ENCODE measurements around the gene TCP11L1.

- TF ChIP-seq CBX8 (IDR thresholded peaks at IDR 0.05; ENCODE audit: borderline replicate concordance, low read depth, low read length) (no peak), TBP (IDR thresholded peaks at IDR 0.05; ENCODE audit: low read depth, low read length) (no peak), SIN3A (conservative IDR thresholded peaks at IDR 0.05 in 1 of 2, IDR thresholded peaks at IDR 0.05 in 1 of 2; ENCODE audit: low read depth in 1 of 2, low read length in 2 of 2) (no peak), GABPA (IDR thresholded peaks at IDR 0.05; ENCODE audit: borderline replicate concordance, insufficient read depth, low read length) (no peak), TCF12 (IDR thresholded peaks at IDR 0.05; ENCODE audit: low read depth, low read length) (no peak), RBBP5 (IDR thresholded peaks at IDR 0.05; ENCODE audit: borderline replicate concordance, low read depth, low read length) (no peak), CTCF (IDR thresholded peaks at IDR 0.05; ENCODE audit: control extremely low read depth in 1 of 3, insufficient read depth in 1 of 3, low read depth in 1 of 3, low read length in 3 of 3) (no peak), RAD21 (IDR thresholded peaks at IDR 0.05 in 1 of 2, conservative IDR thresholded peaks at IDR 0.05 in 1 of 2; ENCODE audit: low read depth in 2 of 2, low read length in 2 of 2) (no peak), POLR2A (IDR thresholded peaks at IDR 0.05; ENCODE audit: control extremely low read depth in 1 of 2, low read depth in 2 of 2, low read length in 2 of 2) (no peak), BACH1 (IDR thresholded peaks at IDR 0.05; ENCODE audit: low read length) (no peak), USF2 (IDR thresholded peaks at IDR 0.05; ENCODE audit: low read length) (no peak), CREB1 (IDR thresholded peaks at IDR 0.05) (no peak), MAFK (IDR thresholded peaks at IDR 0.05; ENCODE audit: low read depth, low read length) (no peak)
Measured at GRCh38 chr11:33083918-33084317, 44.5 kb downstream of the TCP11L1 start.
